IPS-15b (cell line): ENCODE data around the gene SELENON.
A peak's percentile ranks its signal among the peaks of the same experiment; 100 is the strongest.

ENCODE experiments used
- H3K27me3 ChIP-seq: one replicate; pipeline ENCODE4 v1.6.1; 2013; ENCODE audit warnings: low read length; ENCODE audit not compliant: control insufficient read depth, insufficient read depth
- H3K36me3 ChIP-seq: one replicate; pipeline ENCODE4 v1.6.1; 2013; ENCODE audit warnings: low read length; ENCODE audit not compliant: control insufficient read depth, insufficient read depth
- H3K4me1 ChIP-seq: one replicate; pipeline ENCODE4 v1.6.1; 2013; ENCODE audit warnings: mild to moderate bottlenecking, low read length; ENCODE audit not compliant: control insufficient read depth, insufficient read depth
- H3K4me3 ChIP-seq: one replicate; pipeline ENCODE4 v1.5.1; 2013; ENCODE audit warnings: low read depth, low read length
- H3K9ac ChIP-seq: one replicate; pipeline ENCODE4 v1.6.1; 2013; ENCODE audit warnings: low read depth, mild to moderate bottlenecking, low read length
- H3K9me3 ChIP-seq: one replicate; pipeline ENCODE4 v1.6.1; 2013; ENCODE audit warnings: mild to moderate bottlenecking, low read length; ENCODE audit not compliant: control insufficient read depth, insufficient read depth

Gene SELENON

GRCh38 chr1:25763493-25763892, 36.5 kb upstream of the SELENON start:
- H3K27me3 ChIP-seq = no peaks in the 10 kb centered on the region
- H3K9me3 ChIP-seq = no peaks in the 10 kb centered on the region
- no peaks in the 10 kb centered on the region for H3K4me1 ChIP-seq
- no peaks in the 10 kb centered on the region for H3K36me3 ChIP-seq
- no peak overlapping the region for H3K4me3 ChIP-seq
- H3K9ac ChIP-seq = no peak overlapping the region

GRCh38 chr1:25765136-25765922, 34.7 kb upstream of the SELENON start:
- Histone ChIP-seq H3K9me3 (no peaks in the 10 kb centered on the region), H3K27me3 (no peaks in the 10 kb centered on the region), H3K36me3 (no peaks in the 10 kb centered on the region), H3K9ac (no peak overlapping the region), H3K4me1 (no peaks in the 10 kb centered on the region), H3K4me3 (no peak overlapping the region)

- Histone ChIP-seq H3K27me3 (no peaks in the 10 kb centered on the region), H3K4me1 (no peaks in the 10 kb centered on the region), H3K9me3 (no peaks in the 10 kb centered on the region), H3K36me3 (no peaks in the 10 kb centered on the region), H3K9ac (no peak overlapping the region), H3K4me3 (no peak overlapping the region)
Measured at GRCh38 chr1:25765923-25766589, 33.9 kb upstream of the SELENON start.

- Histone ChIP-seq H3K4me1 (no peaks in the 10 kb centered on the region), H3K36me3 (peaks cover 4% of the 10 kb centered on the region), H3K4me3 (no peak overlapping the region), H3K9me3 (no peaks in the 10 kb centered on the region), H3K27me3 (no peaks in the 10 kb centered on the region), H3K9ac (no peak overlapping the region)
Measured at GRCh38 chr1:25766721-25767436, 33.1 kb upstream of the SELENON start.

DNA sequence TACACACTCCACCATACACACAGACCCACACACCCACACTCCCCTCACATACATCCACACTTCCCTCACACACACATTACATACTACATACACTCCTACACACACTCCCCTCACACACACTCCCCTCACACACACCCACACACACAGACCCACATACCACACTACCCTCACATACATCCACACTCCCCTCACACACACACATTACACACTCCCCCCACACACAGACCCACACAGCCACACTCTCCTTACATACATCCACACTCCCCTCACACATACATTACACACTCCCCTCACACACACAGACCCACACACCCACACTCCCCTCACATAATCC, 32.6 kb upstream of the SELENON start:
- H3K36me3 ChIP-seq = peaks cover 4% of the 10 kb centered on the region
- H3K4me1 ChIP-seq = no peaks in the 10 kb centered on the region
- H3K9ac ChIP-seq = no peak overlapping the region
- H3K4me3 ChIP-seq = no peak overlapping the region
- no peaks in the 10 kb centered on the region for H3K9me3 ChIP-seq
- no peaks in the 10 kb centered on the region for H3K27me3 ChIP-seq

- H3K36me3 ChIP-seq = peaks cover 4% of the 10 kb centered on the region
- H3K4me3 ChIP-seq = no peak overlapping the region
- no peak overlapping the region for H3K9ac ChIP-seq
- H3K4me1 ChIP-seq = no peaks in the 10 kb centered on the region
- H3K9me3 ChIP-seq = no peaks in the 10 kb centered on the region
- no peaks in the 10 kb centered on the region for H3K27me3 ChIP-seq
Measured at GRCh38 chr1:25768999-25769398, 31.0 kb upstream of the SELENON start.

DNA sequence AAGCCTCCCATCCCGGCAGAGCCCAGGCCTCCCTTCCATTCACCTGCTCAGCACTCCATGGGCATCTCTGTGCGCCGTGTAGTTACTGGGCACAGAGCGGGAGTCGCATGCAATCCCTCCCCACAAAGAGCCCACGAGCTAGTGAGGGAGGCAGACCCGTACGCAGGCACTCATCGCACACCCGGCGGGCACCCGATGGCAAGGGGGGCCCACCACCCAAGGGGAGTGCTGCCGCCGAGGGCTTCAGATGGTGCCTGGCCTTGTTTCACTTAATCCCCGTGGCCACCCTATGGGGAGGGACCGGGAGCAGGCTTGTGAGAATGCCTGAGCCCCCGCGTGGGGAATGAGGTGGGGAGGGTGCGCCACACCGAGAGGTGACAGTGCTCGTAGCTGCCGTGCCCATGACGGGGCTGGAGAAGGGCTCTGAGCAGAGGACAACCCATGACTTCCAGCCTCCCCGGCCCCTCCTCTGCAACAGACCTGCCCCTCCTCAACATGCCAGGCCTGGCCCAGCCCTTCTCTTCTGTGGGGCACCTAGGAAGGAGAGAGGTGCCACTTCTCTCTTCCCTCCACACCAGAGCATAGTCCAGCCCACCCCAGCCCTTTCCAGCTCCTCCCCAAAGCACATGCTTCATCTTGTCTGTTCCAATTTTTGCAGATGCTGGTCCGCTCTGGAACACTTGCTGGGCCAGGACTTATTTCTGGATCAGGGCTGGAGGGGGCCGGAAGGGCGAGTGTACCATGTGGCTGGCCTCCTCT, 30.2 kb upstream of the SELENON start:
- H3K4me3 ChIP-seq = no peak overlapping the region
- H3K36me3 ChIP-seq = peaks cover 4% of the 10 kb centered on the region
- H3K9ac ChIP-seq = no peak overlapping the region
- no peaks in the 10 kb centered on the region for H3K4me1 ChIP-seq
- no peaks in the 10 kb centered on the region for H3K9me3 ChIP-seq
- no peaks in the 10 kb centered on the region for H3K27me3 ChIP-seq

GRCh38 chr1:25770541-25771220, 29.3 kb upstream of the SELENON start:
- Histone ChIP-seq H3K27me3 (no peaks in the 10 kb centered on the region), H3K9me3 (no peaks in the 10 kb centered on the region), H3K9ac (no peak overlapping the region), H3K36me3 (peaks cover 6% of the 10 kb centered on the region), H3K4me1 (no peaks in the 10 kb centered on the region), H3K4me3 (no peak overlapping the region)

DNA sequence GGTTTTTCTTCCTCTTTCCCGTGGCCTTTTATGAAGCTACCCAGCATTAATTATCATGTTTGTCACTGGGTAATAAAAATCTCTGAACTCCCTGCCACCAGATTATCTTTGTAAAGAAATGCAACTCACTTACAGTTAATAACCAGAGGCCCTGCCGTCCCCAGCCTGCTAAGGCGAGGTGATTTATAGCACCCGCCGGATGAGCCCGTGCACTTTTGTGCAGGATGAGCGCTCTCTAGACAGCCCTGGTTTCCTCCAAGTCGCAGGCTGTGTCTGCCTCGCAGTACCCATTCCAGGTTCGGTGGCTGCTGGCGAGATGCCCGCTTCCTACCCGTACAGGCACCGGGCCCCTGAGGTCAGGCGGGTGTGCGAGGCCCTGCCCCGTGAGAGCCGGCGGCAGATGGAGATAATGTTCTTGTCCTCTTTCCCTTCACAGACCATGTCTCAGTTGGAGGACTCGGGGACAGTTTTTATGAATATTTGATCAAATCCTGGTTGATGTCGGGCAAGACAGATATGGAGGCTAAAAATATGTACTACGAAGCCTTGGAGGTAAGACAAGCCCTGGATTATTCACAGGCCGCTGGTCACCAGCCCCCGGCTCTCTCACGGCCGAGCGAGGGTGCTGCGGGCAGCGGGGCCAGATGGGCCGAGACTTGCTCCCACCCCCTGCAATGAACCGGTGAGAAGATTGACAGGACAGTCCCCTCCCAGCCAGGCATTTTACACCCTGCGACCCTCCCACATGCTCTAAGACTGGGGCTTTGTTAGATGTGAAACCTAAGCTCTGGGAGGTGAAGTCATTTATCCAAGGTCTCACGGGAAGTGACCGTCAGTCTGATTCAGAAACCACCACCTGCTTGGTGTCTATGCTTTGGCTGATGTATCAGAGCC, 28.5 kb upstream of the SELENON start:
- Histone ChIP-seq H3K9me3 (no peaks in the 10 kb centered on the region), H3K4me1 (no peaks in the 10 kb centered on the region), H3K27me3 (no peaks in the 10 kb centered on the region), H3K36me3 (peaks cover 6% of the 10 kb centered on the region), H3K9ac (peak overlapping the region; percentile 47), H3K4me3 (no peak overlapping the region)

- Histone ChIP-seq H3K4me3 (no peak overlapping the region), H3K4me1 (no peaks in the 10 kb centered on the region), H3K9ac (no peak overlapping the region), H3K9me3 (no peaks in the 10 kb centered on the region), H3K36me3 (peaks cover 6% of the 10 kb centered on the region), H3K27me3 (no peaks in the 10 kb centered on the region)
Measured at GRCh38 chr1:25772164-25772563, 27.8 kb upstream of the SELENON start.
